Neural progenitor cell (in vitro differentiated cells): ENCODE measurements around the gene INTU. TPM values are rescaled to one million over a fixed set of nuclear protein-coding genes. Genes with fewer than 3 reads are reported as not detected.

Source experiments
- DNase-seq: peaks from one replicate; pipeline ENCODE4 v3.0.0-alpha.2; 2016; ENCODE audit warnings: low spot score
- H2AFZ ChIP-seq: fragments of 200-600 bp; sonication (generic); replicated peaks from 2 replicates; pipeline ENCODE4 v1.6.1; 2016; ENCODE audit warnings: antibody characterized with exemption
- H3F3A ChIP-seq: fragments of 200-600 bp; sonication (generic); 2 replicates; pipeline ENCODE4 v1.6.1; 2016; ENCODE audit warnings: antibody characterized with exemption, low read depth
- H3K27ac ChIP-seq: fragments of 200-600 bp; sonication (generic); 2 replicates; pipeline ENCODE4 v1.5.1; 2016; ENCODE audit warnings: mild to moderate bottlenecking
- H3K27me3 ChIP-seq: fragments of 200-600 bp; sonication (generic); 2 replicates; pipeline ENCODE4 v1.6.1; 2016; ENCODE audit warnings: mild to moderate bottlenecking, moderate library complexity
- H3K36me3 ChIP-seq: fragments of 200-600 bp; sonication (generic); 2 replicates; pipeline ENCODE4 v1.5.1; 2016
- H3K4me1 ChIP-seq: fragments of 200-600 bp; sonication (generic); 2 replicates; pipeline ENCODE4 v1.6.1; 2016; ENCODE audit warnings: mixed run types
- H3K4me2 ChIP-seq: fragments of 200-600 bp; sonication (generic); 2 replicates; pipeline ENCODE4 v1.6.1; 2016
- H3K4me3 ChIP-seq: fragments of 200-600 bp; sonication (generic); 2 replicates; pipeline ENCODE4 v1.5.1; 2016
- H3K79me2 ChIP-seq: fragments of 200-600 bp; sonication (generic); 2 replicates; pipeline ENCODE4 v1.6.1; 2016; ENCODE audit warnings: low read depth
- H3K9ac ChIP-seq: fragments of 200-600 bp; sonication (generic); 2 replicates; pipeline ENCODE4 v1.6.1; 2016
- H3K9me3 ChIP-seq: fragments of 200-600 bp; sonication (generic); 2 replicates; pipeline ENCODE4 v1.5.1; 2016; ENCODE audit warnings: low read depth
- H4K20me1 ChIP-seq: fragments of 200-600 bp; sonication (generic); 2 replicates; pipeline ENCODE4 v1.6.1; 2016; ENCODE audit warnings: low read depth
- H3K27ac Mint-ChIP-seq: 3 replicates; pipeline ENCODE4 v1.8.0; 2021; ENCODE audit warnings: mixed read lengths
- H3K27me3 Mint-ChIP-seq: 2 replicates; pipeline ENCODE4 v1.8.0; 2022; ENCODE audit warnings: low read depth, mild to moderate bottlenecking, inconsistent platforms, moderate library complexity, mixed read lengths; ENCODE audit not compliant: insufficient read depth
- H3K36me3 Mint-ChIP-seq: 3 replicates; pipeline ENCODE4 v1.8.0; 2021; ENCODE audit warnings: mixed read lengths
- H3K4me1 Mint-ChIP-seq: 3 replicates; pipeline ENCODE4 v1.8.0; 2021; ENCODE audit warnings: mixed read lengths
- H3K4me3 Mint-ChIP-seq: 3 replicates; pipeline ENCODE4 v1.8.0; 2021; ENCODE audit warnings: mild to moderate bottlenecking, moderate library complexity, mixed read lengths
- H3K9me3 Mint-ChIP-seq: 3 replicates; pipeline ENCODE4 v1.8.0; 2020; ENCODE audit warnings: mixed read lengths
- CTCF ChIP-seq: fragments of 200-600 bp; sonication (generic); IDR thresholded peaks from 2 replicates; pipeline ENCODE4 v1.5.1; 2017; ENCODE audit warnings: antibody characterized with exemption, mild to moderate bottlenecking
- EZH2 ChIP-seq: fragments of 200-600 bp; sonication (generic); IDR thresholded peaks from 2 replicates; pipeline ENCODE4 v1.6.1; 2017; ENCODE audit warnings: antibody characterized with exemption, mild to moderate bottlenecking, moderate library complexity
- EZH2phosphoT487 ChIP-seq: fragments of 200-600 bp; sonication (generic); IDR thresholded peaks from 2 replicates; pipeline ENCODE4 v1.6.1; 2017; ENCODE audit warnings: antibody characterized with exemption
- total RNA-seq: library from RNA; depleted of rRNA; stranded (reverse); fragments of >200 nt; gene quantifications from 2 replicates; pipeline ENCODE4 v1.2.3, GENCODE V29; 2015; ENCODE audit warnings: low replicate concordance

The INTU gene
- total RNA-seq, 1 donor from 2014 or later: 31.2 TPM

DNA sequence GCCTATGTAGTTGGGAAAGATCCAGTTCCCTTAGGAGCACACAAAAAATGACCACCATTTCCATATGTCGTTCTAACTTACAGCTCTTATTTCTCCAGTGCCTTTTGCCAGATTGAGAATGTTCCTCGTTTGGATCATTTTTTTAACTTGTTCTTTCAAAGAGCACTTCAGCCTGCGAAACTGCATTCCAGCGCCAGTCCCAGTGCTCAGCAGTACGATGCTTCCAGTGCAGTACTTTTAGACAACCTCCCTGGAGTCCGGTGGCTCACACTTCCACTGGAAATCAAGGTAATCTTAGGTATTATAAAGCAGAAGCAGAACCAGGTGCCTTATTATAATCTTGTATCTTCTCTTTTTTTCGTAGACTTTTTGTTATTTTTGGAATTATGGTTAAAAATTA is 54.8 kb downstream of the INTU start:
- H3K27ac ChIP-seq: no peak overlapping the region
- H2AFZ ChIP-seq: no peak overlapping the region
- no peaks in the 10 kb centered on the region for H3K4me1 Mint-ChIP-seq
- H3K79me2 ChIP-seq: no peaks in the 10 kb centered on the region
- H3K36me3 ChIP-seq: peaks cover 8% of the 10 kb centered on the region
- no peak overlapping the region for H3K4me3 Mint-ChIP-seq
- H3K27ac Mint-ChIP-seq: no peak overlapping the region
- no peak overlapping the region for H3K4me2 ChIP-seq
- no peaks in the 10 kb centered on the region for H3F3A ChIP-seq
- no peaks in the 10 kb centered on the region for H4K20me1 ChIP-seq
- no peaks in the 10 kb centered on the region for H3K9me3 ChIP-seq
- H3K9me3 Mint-ChIP-seq: peaks cover 10% of the 10 kb centered on the region
- DNase-seq: no peak
- H3K27me3 Mint-ChIP-seq: peaks cover 2% of the 10 kb centered on the region
- peaks cover 56% of the 10 kb centered on the region for H3K36me3 Mint-ChIP-seq
- H3K9ac ChIP-seq: no peak overlapping the region
- H3K4me1 ChIP-seq: no peaks in the 10 kb centered on the region
- H3K4me3 ChIP-seq: no peak overlapping the region
- no peaks in the 10 kb centered on the region for H3K27me3 ChIP-seq
- no peak for TF ChIP-seq EZH2phosphoT487
- no peak for TF ChIP-seq CTCF
- TF ChIP-seq EZH2: no peak

DNA sequence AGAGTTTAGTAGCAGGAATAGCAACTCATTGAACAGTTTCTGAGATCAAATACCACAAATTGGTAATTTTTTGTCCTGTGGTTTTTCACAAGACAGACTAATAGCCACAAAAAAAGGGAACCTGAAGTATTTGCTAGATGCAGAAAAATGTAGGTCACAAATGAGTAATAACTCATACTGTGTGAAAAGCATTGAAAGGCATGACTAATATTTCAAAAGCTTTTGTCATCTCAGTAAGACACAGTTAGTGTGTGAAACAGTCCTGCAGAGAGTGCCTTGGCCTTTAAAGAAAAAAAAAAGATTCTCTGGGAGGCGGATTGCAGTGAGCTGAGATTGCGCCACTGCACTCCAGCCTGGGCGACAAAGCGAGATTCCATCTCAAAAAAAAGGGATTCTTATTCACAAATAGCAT is 66.0 kb downstream of the INTU start:
- Histone ChIP-seq H3K27ac (no peak overlapping the region), H3K9me3 (no peaks in the 10 kb centered on the region), H3K27me3 (no peaks in the 10 kb centered on the region), H3K4me2 (no peak overlapping the region), H4K20me1 (no peaks in the 10 kb centered on the region), H3K79me2 (no peaks in the 10 kb centered on the region), H2AFZ (no peak overlapping the region), H3K4me3 (no peak overlapping the region), H3K4me1 (no peaks in the 10 kb centered on the region), H3F3A (no peaks in the 10 kb centered on the region), H3K36me3 (no peaks in the 10 kb centered on the region), H3K9ac (no peak overlapping the region)
- Mint-ChIP-seq H3K4me3 (peak overlapping the region; percentile 72), H3K27ac (peak overlapping the region; percentile 95), H3K4me1 (peaks cover 15% of the 10 kb centered on the region), H3K27me3 (no peaks in the 10 kb centered on the region), H3K36me3 (peaks cover 45% of the 10 kb centered on the region), H3K9me3 (peaks cover 18% of the 10 kb centered on the region)
- TF ChIP-seq CTCF: no peak
- no peak for TF ChIP-seq EZH2phosphoT487
- no peak for TF ChIP-seq EZH2
- DNase-seq: no peak

GRCh38 chr4:127708985-127709384 is 76.2 kb downstream of the INTU start:
- H3K36me3 Mint-ChIP-seq: peaks cover 43% of the 10 kb centered on the region
- peaks cover 7% of the 10 kb centered on the region for H3K9me3 Mint-ChIP-seq
- Histone ChIP-seq H3K27ac (no peak overlapping the region), H3K79me2 (no peaks in the 10 kb centered on the region), H3K9me3 (no peaks in the 10 kb centered on the region), H3K4me2 (no peak overlapping the region), H3F3A (no peaks in the 10 kb centered on the region), H4K20me1 (no peaks in the 10 kb centered on the region), H3K4me3 (no peak overlapping the region), H2AFZ (no peak overlapping the region), H3K27me3 (no peaks in the 10 kb centered on the region), H3K36me3 (peaks cover 5% of the 10 kb centered on the region), H3K9ac (no peak overlapping the region), H3K4me1 (no peaks in the 10 kb centered on the region)
- TF ChIP-seq EZH2phosphoT487 (no peak), EZH2 (no peak), CTCF (no peak)
- no peak for DNase-seq
- H3K4me1 Mint-ChIP-seq: no peaks in the 10 kb centered on the region
- H3K27me3 Mint-ChIP-seq: no peaks in the 10 kb centered on the region
- no peak overlapping the region for H3K27ac Mint-ChIP-seq
- no peak overlapping the region for H3K4me3 Mint-ChIP-seq

DNA sequence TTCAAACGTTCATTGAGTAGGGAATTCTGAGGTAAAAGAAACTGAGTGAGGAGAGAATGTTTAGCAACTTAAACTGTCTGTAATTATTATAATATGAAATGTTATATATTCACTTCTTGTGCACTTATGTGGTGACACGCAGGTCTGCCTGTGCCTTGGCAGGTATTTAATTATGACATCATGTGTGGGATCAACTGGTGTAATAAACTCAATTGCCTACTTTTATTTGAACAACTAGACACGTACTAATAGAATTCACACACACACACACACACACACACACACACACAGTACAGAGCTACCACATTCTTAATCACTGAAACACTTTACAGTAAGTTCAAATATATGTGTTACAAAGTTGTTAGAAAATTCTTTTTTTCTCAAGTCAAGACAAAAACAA is 76.7 kb downstream of the INTU start:
- Histone ChIP-seq H4K20me1 (no peaks in the 10 kb centered on the region), H3K4me1 (no peaks in the 10 kb centered on the region), H3K79me2 (no peaks in the 10 kb centered on the region), H3F3A (no peaks in the 10 kb centered on the region), H2AFZ (no peak overlapping the region), H3K36me3 (peaks cover 5% of the 10 kb centered on the region), H3K27ac (no peak overlapping the region), H3K9me3 (no peaks in the 10 kb centered on the region), H3K27me3 (no peaks in the 10 kb centered on the region), H3K9ac (no peak overlapping the region), H3K4me2 (no peak overlapping the region), H3K4me3 (no peak overlapping the region)
- peaks cover 43% of the 10 kb centered on the region for H3K36me3 Mint-ChIP-seq
- no peaks in the 10 kb centered on the region for H3K4me1 Mint-ChIP-seq
- peaks cover 7% of the 10 kb centered on the region for H3K9me3 Mint-ChIP-seq
- H3K4me3 Mint-ChIP-seq: no peak overlapping the region
- no peak overlapping the region for H3K27ac Mint-ChIP-seq
- no peak for DNase-seq
- TF ChIP-seq EZH2phosphoT487 (no peak), CTCF (no peak), EZH2 (no peak)
- H3K27me3 Mint-ChIP-seq: no peaks in the 10 kb centered on the region
